Measurements from ENCODE around the gene IMPG1. TPM values are rescaled to one million over a fixed set of nuclear protein-coding genes. Genes with fewer than 3 reads are reported as not detected.

Gene IMPG1
- total RNA-seq, 1 experiment from 2014 or later: not detected

DNA sequence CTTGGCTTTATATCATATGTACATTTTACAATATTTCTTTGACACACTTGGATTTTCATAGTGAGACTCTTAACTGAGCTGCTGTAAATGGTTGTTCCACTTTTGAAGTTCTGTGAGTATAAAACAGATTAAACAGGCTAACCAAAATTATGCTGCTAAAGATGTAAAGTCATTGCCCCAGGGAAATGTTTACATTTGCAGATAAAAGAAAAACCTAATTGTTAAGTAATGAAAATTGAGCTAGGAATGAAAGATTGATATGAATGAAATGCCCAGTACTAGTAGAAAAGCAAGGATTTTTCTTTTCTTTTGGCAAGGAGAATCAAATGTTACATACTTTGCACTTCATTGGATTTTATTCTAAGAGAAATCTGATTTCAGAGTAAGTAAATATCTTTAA lies 159.4 kb downstream of the IMPG1 start:
- Histone ChIP-seq H3K9ac (ENCODE audit: extremely low read depth, insufficient read length, low read length) (no peak overlapping the region), H4K91ac (ENCODE audit: insufficient read length, low read depth, low read length) (no peak overlapping the region), H3K4me2 (ENCODE audit: insufficient read depth, insufficient read length, low read length) (no peak overlapping the region), H2AK5ac (ENCODE audit: insufficient read length, low read length) (no peak overlapping the region), H3K23ac (ENCODE audit: insufficient read length, low read depth, low read length) (no peak overlapping the region), H2BK120ac (ENCODE audit: low read depth, low read length, poor library complexity, severe bottlenecking) (no peak overlapping the region), H4K8ac (replicated peaks; ENCODE audit: insufficient read length, low read depth, low read length) (no peak overlapping the region), H2BK5ac (ENCODE audit: insufficient read length, low read length) (no peak overlapping the region), H3K23me2 (ENCODE audit: insufficient read length, low read depth, low read length, poor library complexity, severe bottlenecking) (no peaks in the 10 kb centered on the region), H2BK20ac (ENCODE audit: low read depth, low read length, poor library complexity, severe bottlenecking) (no peak overlapping the region), H2BK15ac (ENCODE audit: low read depth, low read length) (no peak overlapping the region), H3K4ac (ENCODE audit: low read depth, low read length) (no peak overlapping the region), H3K79me2 (ENCODE audit: insufficient read depth, low read length) (no peaks in the 10 kb centered on the region), H3K56ac (ENCODE audit: insufficient read length, low read depth, low read length) (no peak overlapping the region), H3K27ac (ENCODE audit: insufficient read length, low read depth, low read length) (no peak overlapping the region), H3K14ac (ENCODE audit: insufficient read depth, low read length) (no peak overlapping the region), H4K20me1 (ENCODE audit: control insufficient read depth, insufficient read depth, insufficient read length) (no peaks in the 10 kb centered on the region), H3T11ph (ENCODE audit: low read length) (no peak overlapping the region), H2AFZ (ENCODE audit: low read length) (no peak overlapping the region), H3K18ac (ENCODE audit: insufficient read length, low read depth, low read length) (no peak overlapping the region), H4K5ac (ENCODE audit: insufficient read length, low read depth, low read length) (no peak overlapping the region), H3K4me1 (ENCODE audit: insufficient read depth, low read length) (peaks cover 3% of the 10 kb centered on the region), H3K79me1 (ENCODE audit: insufficient read depth, low read depth, low read length, poor library complexity, severe bottlenecking) (no peaks in the 10 kb centered on the region), H3K27me3 (ENCODE audit: insufficient read depth, low read length) (no peaks in the 10 kb centered on the region), H3K9me3 (ENCODE audit: control insufficient read depth, low read depth, low read length) (no peaks in the 10 kb centered on the region), H2BK12ac (ENCODE audit: insufficient read length, low read depth, low read length) (no peak overlapping the region)
- H3K9me3 Mint-ChIP-seq: no peaks in the 10 kb centered on the region
- H3K36me3 Mint-ChIP-seq (ENCODE audit: insufficient read depth in 1 of 3, low read depth in 3 of 3): peaks cover 0 to 10% (median 10%) of the 10 kb centered on the region in 3 experiments; a peak in 4 of 7 replicates
- no peaks in the 10 kb centered on the region for H3K27me3 Mint-ChIP-seq (ENCODE audit: low read depth)
- H3K4me1 Mint-ChIP-seq: peaks cover 6% of the 10 kb centered on the region in 2 experiments
- no peak overlapping the region for H3K27ac Mint-ChIP-seq
- TF ChIP-seq, protein P1, sequence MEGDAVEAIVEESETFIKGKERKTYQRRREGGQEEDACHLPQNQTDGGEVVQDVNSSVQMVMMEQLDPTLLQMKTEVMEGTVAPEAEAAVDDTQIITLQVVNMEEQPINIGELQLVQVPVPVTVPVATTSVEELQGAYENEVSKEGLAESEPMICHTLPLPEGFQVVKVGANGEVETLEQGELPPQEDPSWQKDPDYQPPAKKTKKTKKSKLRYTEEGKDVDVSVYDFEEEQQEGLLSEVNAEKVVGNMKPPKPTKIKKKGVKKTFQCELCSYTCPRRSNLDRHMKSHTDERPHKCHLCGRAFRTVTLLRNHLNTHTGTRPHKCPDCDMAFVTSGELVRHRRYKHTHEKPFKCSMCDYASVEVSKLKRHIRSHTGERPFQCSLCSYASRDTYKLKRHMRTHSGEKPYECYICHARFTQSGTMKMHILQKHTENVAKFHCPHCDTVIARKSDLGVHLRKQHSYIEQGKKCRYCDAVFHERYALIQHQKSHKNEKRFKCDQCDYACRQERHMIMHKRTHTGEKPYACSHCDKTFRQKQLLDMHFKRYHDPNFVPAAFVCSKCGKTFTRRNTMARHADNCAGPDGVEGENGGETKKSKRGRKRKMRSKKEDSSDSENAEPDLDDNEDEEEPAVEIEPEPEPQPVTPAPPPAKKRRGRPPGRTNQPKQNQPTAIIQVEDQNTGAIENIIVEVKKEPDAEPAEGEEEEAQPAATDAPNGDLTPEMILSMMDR (conservative IDR thresholded peaks at IDR 0.05): no peak
- no peak for DNase-seq
- no peak overlapping the region for H3K4me3 Mint-ChIP-seq
